H4 (cell line): ENCODE data around the gene MDFIC. TPM values are rescaled to one million over a fixed set of nuclear protein-coding genes. Genes with fewer than 3 reads are reported as not detected.

Experiments
- DNase-seq: peaks from one replicate; pipeline ENCODE4 v3.0.0-alpha.2; 2015; ENCODE audit warnings: low spot score
- total RNA-seq: library from RNA; depleted of rRNA; stranded (reverse); fragments of >200 nt; shearing (Covaris generic); gene quantifications from 2 replicates; pipeline ENCODE4 v1.2.3, GENCODE V29; 2014

MDFIC gene
- total RNA-seq, 1 experiment from 2014 or later = 20.7 TPM

DNA sequence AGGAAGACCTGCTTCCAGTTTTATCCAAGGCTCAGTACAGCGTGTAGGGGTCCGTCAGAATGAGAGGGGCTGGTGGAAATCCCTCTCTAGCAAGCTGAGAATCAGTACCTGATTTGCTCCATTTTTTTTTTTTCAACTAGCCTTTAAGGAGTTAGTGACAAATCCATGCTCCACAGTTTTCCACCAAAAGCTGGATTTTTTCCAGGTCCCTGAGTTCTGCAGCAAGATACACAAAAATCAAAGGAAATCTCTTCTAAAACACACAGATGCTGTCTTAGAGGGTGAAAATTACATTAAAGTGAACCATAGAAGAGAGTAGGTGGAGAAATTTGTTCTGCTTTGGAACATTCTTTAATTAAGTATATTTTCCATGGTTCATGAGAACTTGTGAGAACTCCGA is 30.4 kb downstream of the MDFIC start:
- no peak for DNase-seq

DNA sequence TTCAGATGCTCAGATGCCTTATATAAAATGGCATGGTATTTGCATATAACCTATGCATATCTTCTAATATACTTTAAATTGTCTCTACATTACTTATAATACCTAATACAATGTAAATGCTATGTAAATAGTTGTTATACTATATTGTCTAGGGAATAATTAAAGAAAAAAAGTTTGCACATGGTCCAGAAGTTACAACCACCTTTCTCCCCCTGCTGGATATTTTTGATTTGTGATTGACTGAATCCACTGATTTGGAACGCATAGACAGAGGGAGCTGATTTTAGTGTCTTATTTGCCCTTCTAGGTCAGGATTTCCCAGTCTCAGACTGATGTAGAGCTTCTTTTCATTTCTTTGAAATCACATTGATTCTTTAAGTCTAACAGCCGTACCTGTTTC is 31.8 kb downstream of the MDFIC start:
- DNase-seq = no peak

DNA sequence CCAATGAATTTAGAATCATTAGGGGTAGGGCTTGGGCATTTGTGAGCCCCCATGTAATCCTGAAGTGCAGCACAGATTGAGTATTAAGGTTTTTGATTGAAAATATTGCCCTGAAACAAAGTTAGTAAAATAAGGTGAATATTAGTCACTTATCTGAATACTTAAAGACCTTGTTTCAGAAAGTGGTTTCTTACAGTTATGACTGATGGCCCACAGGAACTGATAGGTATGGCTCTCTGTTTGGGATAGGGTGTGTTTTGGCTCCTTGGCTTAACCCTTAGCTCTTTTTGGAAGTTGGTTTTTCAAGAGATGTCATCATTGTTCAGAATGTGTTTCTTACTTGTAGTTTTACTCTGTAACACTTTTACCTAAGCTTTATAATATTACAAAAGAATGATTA is 34.8 kb downstream of the MDFIC start:
- no peak for DNase-seq

DNA sequence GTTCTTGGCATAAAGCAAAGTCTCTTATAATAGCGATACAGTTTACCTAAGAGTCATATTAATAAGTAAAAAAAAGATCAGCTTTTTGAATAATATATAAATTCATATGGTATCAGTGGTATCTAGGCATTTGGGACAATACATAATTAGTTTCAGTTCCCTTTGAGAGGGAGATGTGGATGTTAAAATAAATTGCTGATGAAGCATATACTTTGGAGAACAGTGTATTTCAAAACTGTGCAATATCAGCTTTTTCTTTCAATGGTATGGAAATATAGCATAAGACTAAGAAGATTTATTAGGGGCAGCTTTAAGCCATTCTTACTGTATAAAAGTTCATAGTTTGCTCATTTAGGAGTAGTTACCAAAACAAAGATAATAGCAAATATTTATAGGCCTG is 35.5 kb downstream of the MDFIC start:
- no peak for DNase-seq

DNA sequence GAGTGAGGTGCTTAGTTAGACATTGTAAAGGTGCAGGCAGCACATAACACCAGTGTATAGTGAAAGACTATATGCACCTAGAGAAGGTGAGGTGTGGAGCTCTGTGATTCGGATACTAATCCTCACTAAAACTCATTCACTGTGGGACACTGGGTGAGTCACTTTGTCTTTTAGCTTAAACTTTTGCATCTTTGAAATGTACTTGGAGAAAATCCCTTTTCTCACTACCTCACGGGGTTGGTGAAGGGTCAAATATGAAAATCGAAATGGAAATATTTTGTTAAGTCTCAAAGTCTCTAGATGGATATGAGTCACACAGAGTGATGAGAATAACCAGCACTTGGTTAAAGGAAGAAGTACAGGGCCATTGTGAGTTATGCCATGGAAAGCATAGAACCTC is 38.0 kb downstream of the MDFIC start:
- no peak for DNase-seq

DNA sequence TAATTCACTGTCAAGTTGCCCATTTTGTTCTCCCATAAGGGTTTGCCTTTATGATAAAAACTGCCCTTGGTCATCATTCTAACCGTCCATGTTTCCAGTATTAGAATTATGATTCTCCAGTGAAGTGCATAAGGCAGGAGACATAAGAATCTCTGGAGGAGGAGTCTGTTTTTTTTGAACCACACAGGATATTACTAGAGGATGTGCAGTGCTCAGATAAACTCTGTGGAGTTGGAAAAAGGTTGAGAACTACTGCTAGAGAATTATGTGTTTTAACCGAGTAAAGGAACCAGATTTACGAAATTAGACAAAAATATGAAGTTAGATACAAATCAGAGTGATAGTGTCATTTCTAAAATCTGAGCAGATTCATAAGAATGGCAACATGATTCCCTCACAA is 40.5 kb downstream of the MDFIC start:
- no peak for DNase-seq

DNA sequence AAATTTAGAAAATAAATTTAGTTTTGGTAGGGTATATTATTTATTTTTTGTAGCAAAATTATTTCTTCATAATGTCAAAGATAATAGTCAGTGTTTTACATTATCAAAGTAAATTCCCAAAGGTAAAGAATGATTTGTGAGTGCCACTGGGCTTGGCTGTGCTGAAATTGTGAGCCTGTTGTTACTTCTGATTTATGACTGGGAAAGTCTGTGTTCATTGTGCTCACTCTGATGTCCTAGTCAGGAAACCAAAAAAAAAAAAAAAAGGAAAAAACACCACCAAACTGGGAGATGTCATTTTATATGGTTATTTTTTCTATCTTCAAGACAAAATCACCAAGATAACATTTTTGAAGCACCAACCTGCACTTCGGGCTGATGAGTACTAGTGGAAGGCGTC is 44.3 kb downstream of the MDFIC start:
- DNase-seq = no peak

DNA sequence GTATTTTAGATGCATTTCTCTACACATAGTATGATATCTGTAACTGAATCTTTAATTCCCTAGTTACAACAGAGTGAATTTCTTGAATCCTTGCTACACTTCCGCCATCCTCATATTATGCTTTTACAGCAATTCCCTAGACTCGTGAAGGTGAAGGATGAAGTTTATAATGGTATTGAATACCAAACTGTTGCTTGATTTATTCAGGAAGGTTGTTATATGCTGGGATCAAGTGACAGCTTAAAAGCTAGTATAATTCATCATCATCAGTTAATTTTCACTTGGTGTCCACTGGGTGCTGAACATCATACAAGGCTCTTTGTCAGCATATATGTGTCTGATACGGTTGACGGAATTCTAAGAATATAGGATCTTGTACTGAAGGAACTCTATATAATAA is 47.2 kb downstream of the MDFIC start:
- no peak for DNase-seq

DNA sequence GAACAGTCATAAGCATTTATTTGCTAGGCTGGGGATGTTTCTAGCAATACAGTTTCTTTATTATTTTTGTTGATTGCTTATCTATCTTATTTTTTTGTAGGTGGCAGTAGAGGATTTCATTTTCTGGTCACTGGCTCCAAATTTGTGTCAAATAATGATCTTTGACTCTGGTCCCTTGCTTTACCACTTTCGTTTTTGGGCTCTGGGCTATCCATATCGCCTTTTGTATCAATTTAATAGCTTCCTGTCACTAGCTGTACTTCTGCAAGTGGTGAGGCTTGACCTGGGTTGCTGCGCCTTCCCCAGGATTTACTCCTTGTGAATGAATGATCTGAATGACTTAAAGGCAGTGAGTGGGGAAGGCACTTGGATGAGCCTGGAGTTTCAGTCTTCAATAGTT is 48.4 kb downstream of the MDFIC start:
- DNase-seq = no peak

DNA sequence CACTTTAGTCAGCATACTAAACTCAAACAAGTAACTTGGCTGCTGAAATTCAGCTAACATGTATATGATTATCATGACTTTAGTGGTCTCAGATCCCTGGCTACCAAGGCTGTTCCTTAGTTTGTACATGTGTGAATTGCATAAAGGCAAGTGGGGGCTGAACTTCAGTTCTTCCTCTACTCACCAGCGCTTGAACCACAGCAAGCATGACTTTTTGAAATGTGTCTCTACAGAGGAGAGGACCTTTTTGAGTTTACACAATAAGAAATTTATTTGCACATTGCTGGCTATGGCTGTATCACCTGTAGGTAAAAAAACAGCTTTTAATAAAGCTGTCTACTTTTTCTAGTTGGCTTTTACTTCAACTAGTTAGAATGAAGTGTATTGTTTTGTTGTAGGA is 48.8 kb downstream of the MDFIC start:
- no peak for DNase-seq

DNA sequence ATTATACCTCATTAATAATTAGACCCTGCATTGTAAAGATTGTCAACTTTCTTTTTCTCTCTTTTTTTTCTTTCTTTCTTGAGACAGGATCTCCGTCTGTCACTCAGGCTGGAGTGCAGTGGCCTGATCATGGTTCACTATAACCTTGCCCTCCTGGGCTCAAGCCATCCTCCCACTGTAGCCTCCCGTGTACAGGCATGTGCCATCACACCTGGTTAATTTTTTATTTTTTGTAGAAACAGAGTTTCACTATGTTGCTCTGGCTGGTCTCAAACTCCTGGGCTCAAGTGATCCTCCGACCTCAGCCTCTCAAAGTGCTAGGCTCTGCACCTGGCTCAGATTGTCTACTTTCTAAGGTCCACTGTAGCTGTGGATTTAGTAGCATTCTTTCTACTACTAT is 50.7 kb downstream of the MDFIC start:
- no peak for DNase-seq

DNA sequence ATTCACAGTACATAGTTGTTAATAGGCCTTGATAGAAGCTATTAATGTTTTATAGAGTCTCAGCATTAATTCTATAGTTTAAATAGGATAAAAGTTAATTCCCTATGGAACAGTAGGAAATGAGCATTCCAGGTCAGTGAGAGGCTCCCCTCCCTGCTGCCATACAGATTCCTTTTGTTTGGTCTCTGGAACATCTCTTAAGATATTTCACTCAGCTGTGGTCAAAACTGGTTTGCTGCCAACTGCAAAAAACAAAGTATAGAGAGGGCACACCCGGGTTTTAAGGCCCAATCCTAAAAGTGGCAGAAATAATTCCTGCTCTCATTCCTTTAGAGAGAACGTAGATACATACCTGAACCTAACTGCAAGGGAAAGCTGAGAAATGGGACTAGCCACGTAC is 51.3 kb downstream of the MDFIC start:
- peak; percentile 9 for DNase-seq

DNA sequence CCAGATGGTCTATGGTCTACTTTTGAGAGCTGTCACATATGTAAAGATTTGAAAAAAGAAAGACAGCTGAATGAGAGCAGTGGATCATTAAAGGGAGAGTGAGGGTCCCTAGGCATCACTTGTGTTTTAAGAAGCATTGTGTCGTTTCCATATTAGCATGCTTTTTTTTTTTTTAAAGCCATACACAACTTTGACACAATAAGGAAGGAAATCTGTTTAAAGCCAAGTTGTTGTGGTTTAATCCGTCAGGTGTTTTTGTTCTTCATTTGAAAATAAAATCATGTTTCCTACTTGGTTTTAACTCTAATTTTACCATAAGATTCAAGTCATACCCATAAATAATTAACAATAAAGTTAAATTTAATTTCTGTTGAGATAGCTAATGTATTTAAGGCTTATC is 53.5 kb downstream of the MDFIC start:
- no peak for DNase-seq

DNA sequence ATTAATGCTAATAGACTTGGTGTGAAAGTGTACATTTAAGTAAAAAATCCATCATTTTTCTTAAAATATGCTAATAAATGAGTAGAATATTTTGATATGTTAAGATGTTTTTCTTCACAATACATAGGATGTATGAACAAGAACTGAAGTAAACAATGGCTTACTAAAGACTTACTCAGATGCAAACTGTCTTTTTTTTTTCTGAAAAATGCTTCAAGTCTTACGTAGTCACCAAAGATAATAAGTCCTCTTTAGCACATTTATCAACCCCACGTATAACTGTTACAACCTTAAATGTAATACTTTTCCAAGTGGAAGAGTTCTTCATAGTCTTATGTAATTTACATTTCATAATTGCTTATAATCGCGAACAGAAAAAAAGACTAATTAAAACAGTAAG is 54.8 kb downstream of the MDFIC start:
- DNase-seq = no peak

DNA sequence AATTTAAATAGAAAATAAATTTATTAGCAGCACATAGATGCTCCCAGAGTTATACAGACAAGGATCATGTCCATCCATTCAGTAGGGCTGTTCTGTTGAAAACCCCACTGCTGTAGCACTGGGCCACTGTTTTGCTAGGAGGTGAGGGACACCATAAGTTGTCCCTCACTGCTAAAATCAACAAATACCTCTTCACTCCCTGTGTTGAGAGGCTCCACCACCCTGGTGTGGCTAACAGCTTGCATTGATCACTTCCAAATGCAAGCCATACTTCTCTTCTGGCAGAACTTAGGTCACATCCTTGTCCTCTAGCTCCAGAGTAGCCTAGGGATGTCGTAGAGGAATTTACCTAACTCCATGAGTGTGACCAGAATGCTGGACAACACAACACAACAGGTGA is 55.4 kb downstream of the MDFIC start:
- no peak for DNase-seq

DNA sequence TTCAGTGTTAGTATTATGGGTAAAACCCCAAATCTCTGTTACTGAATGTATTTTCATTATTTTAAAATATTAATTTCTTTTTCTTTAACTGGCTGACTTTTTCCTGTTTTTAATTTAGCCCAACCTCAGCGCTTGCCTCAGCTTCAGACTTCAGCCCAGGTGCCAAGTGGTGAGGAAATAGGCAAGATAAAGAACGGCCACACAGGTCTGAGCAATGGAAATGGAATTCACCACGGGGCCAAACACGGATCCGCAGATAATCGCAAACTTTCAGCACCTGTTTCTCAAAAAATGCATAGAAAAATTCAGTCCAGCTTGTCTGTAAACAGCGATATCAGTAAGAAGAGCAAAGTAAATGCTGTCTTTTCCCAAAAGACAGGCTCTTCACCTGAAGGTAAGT is 57.5 kb downstream of the MDFIC start:
- DNase-seq = peak; percentile 10

DNA sequence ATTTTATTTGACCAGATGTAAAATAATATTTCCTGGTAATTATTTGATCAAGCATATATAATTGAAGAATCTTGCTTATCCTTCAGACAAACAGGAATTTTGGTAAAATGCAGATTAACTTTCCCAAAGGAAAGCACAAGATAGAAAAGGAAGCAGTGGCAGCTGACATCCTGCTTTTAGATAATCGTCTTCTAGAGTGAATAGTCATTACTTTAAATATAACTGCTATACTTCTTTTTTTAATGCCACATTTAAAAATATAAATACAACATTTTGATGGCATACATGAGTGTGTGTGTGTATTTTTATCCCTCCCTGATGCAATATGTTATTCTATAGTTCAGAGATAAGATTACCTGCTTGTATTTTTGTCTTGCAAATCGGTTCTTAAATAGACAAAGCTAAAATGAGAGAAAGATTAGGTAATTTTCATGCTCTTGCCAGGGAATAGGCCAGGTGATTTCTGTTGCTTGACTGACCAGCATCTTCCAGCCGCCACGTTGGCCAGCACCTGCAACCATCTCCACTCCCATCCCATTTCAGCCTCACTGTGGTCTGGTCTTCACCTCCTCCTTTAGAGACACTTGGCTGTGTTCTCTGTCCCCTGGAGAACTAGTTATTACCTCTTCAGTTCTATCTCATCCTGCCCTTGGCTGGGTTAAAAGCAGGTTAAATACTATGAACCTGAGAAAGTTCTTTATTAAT is 58.1 kb downstream of the MDFIC start:
- no peak for DNase-seq

DNA sequence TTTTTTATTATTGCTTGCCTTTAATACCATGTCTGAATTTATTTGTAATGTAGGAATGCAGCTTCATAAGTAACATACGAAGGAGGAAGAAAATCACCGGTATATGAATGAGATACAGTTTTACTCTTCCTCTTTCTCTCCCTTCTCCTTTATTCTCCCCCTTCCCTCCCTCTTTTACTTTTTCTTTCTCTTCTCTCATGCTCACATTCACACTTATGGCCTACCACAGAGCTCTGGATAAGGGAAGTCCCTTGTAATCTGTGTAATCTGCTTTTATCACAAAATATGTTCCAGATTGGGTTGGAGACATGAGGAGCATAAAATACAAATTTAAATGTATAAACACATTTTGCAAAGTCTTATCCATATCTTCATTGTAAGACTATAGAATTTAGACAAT is 59.4 kb downstream of the MDFIC start:
- no peak for DNase-seq

DNA sequence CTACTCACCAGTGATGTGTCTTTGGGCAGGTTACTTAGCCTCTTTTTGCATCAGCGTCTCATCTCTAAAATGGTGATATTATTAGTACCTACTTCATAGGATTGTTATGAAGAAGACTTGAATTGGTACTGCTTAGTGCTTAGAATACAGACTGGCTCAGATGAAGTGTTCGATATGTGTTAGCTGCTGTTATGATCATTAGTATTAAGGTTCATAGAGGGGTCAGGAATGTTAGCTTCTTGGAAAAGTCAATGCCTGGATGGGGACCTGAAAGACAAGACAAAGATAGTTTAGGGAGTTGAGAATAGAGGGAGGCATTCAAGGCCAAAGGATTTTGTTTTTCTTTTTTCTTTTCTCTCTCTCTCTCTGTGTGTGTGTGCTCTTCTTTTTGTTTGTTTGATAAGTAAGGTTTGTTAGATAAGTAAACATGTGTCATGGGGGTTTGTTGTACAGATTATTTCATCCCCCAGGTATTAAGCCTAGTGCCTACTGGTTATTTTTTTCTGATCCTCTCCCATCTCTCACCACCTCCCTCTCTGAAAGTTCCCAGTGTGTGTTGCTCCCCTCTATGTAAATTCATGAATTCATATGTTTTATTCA is 63.3 kb downstream of the MDFIC start:
- DNase-seq = no peak

DNA sequence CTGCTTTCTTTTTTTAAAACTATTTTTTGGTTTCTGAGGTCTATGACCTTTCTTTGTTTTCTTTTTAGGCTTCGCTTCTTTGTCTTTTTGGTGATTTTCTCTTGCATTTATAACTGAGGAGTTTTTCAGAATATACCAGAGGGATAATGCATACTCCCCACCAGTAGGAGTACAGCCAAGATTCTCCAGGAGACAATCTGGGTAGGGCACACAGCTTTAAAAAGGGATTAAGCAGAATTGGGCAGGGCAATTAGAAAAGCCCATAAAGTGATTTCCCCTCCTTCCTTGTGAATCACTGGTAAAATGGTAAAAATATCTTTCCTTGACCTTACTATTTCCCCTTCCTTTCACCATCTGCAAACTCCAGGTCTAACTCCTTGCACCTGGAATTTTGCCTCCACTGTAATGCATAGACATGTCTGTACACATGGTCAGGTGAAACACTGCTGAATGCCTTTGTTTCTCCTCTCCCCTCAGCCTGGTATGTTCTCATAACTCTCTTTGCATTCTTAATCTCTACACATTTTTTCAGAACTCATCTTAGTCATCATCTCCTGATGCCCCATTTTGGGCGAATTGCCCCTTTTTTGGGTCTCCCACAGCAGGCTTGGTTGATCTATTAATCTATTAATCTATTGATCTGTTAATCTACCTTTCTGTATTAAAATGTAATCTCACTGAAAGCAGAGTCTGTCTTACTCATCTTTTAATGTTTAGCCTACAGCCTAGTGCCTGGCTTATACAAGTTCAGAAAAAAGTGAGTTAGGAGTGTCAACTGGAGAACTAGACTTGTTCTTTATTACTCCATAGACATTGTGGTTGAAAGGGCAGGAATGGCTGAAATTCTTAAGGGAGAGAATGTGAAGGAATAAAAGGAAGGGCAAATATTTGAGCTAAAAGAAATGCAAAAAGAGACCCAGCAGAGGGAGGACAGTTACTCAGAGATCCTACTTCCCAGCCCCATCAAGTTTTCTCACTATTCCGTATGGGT is 64.6 kb downstream of the MDFIC start:
- DNase-seq = no peak

DNA sequence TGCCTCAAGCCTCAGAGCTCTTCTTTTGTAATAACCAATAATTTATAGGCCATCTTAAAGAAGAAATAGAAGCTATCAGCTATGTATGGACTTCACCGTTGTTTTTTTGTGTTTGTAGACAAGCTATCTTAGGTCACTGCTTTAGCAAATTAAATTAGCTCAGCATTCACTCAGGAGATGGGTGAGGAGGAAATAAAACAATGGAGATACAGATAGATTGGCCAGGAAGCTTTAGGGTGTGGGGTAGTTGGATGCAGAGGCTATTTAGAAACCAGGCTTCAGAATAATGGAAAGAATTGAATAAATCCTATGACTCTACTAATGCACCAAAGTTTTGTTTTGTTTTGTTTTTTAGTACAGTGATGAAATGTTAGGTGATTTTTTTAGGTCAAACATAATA is 66.1 kb downstream of the MDFIC start:
- DNase-seq = no peak

DNA sequence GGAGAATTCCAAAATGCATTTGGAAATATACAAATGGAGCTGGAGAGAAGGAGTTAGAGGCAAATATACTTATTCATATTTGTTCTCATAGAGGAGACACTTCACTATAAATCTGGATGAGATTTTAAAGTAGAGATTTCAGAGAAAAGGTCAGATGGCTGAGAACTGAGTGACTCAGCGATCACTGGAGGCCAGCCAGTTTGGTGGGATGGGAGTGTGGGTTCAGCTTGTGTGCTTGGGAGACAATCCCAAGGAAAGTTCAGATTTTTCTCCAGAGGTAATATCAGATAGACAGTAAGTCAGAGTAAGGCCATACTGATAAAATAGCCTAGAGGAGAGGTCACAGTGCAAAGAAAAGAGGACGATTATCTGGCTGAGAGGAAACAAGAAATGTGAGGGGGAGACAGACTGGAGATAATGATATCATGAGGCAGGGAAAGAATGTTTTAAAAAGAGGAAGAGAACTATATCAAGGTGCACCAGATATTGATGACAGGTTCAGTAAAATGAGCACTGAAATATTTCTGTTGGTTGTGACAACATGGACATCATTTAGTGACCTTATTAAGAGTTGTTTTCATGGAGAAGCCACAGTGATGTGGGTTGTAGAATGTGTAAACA is 67.0 kb downstream of the MDFIC start:
- DNase-seq = peak; percentile 44
